HG03457 (cell line): ENCODE data around the gene CYP46A1.

Experiments
- ATAC-seq: cut with Tn5 transposase; IDR thresholded peaks from one replicate; pipeline ENCODE4 v1.9.1; 2021; ENCODE audit warnings: moderate number of reproducible peaks; ENCODE audit not compliant: unreplicated experiment

CYP46A1 gene

DNA sequence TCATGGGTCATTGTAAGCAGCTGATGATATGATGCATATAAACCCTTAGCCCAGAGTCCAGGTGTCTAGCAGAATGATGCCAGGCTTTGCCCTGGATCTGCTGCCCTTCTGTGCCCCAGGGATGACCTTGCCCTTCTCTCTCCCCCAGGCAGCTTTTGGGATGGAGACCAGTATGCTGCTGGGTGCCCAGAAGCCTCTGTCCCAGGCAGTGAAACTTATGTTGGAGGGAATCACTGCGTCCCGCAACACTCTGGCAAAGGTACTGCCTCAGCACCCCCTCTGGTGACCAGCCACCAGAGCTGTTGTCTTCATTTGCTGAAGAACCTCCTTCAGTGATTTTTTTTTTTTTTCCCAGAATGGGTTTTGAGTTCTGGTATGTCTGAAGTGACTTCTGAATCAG lies 23.3 kb downstream of the CYP46A1 start:
- no peak for ATAC-seq

DNA sequence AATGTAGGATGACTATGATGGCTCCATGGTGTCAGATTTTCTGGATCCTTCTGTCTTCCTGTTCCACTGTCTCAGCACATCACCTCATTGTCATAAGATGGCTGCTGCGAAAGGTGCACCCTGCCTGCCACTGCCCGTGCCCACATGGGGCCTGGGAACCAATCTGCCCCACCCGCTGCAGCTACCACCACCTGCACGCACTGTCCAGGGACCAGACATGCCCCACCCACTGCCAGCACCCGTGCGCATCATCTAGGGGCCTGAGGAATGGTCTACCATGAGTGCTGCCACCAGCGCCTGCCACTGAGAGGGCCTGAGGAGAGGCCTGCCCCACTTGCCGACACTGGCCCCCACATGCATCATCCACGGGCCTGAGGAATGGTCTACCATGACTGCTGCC lies 23.8 kb downstream of the CYP46A1 start:
- ATAC-seq: no peak

DNA sequence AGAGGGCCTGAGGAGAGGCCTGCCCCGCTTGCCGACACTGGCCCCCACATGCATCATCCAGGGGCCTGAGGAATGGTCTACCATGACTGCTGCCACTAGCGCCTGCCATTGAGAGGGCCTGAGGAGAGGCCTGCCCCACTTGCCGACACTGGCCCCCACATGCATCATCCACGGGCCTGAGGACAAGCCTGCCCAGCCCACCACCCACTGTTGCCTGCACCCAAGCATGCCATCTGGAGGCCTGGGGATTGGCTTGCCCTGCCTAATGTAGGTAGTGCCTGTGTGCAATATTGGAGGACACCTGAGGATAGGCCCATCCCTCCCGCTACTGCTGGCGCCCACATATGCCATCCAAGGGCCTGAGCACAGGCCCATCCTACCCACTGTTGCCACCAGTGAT lies 24.4 kb downstream of the CYP46A1 start:
- ATAC-seq: no peak

DNA sequence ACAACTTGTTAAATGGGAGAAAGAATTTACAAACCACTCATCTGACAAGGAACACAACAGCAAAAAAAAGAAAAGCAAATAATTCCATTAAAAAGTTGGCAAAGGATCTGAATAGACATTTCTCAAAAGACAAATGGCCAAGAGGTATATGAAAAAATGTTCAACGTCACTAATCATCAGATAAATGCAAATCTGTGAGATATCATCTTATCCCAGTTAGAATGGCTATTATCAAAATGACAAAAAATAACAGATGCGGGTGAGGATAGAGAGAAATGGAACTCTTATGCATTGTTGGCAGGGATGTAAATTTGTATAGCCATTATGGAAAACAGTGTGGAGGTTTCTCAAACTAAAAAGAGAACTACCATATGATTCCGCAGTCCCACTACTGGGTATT lies 29.9 kb downstream of the CYP46A1 start:
- no peak for ATAC-seq

DNA sequence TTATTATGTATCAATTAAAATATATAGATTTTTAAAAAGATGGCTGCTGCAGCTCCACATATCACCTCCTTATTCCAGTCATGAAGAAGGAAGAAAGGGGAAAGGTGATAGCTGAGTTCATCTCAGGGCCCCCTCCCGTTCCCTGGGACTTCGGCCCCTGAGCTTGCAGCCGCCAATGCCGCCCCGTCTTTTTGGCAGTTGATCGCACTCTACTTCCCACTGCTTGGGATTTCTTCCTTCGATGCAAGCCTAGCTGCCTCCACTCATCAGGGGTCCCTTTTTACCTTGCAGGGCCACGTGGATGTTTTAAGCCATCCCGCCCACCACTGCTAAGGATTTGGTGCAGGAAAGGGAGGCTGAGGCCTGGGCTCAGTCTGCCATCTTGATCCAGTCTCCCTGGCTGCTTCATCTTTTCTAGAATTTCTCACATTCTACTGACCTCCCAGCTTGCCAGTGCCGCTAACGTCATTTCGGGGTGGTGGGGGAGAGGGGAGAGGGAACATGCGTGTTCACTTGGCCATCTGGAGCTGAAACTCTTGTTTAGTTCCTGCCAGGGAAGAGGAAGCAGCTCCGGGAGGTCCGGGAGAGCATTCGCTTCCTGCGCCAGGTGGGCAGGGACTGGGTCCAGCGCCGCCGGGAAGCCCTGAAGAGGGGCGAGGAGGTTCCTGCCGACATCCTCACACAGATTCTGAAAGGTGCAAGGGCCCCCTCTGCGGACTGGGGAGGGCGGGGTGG lies 31.3 kb downstream of the CYP46A1 start:
- no peak for ATAC-seq

DNA sequence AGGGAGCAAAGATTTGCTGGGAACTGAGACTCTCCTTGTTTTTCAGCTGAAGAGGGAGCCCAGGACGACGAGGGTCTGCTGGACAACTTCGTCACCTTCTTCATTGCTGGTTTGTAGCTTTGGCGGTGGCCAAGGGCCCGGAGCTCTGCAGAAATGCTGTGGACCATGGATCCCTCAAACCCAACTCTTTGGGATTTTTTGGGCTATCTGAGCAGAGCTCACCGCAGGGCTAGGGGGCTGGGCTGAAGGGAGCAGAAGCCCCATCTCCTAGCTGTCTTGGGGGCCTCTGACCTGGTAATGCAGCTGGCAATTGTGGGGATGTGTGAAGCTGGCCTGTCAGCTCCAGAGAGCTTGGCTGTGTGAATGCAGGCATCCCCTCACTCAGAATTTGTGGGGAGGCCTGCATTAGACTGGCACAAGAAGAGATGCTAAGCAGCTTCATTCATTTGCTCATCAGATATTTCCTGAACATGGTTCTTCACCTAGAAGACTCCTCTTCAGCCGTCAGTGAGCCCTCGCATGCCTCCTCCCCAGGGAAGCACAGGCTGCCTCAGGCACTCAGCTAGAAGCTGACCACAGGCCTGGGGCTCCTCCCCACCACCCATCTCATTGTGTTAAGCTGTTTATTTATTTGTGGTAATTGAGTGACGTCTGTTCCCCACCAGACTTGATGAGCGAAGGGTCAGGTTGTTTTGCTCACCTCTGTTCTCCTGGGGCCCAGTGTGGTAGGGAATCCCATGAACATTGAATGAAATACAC lies 32.2 kb downstream of the CYP46A1 start:
- no peak for ATAC-seq

DNA sequence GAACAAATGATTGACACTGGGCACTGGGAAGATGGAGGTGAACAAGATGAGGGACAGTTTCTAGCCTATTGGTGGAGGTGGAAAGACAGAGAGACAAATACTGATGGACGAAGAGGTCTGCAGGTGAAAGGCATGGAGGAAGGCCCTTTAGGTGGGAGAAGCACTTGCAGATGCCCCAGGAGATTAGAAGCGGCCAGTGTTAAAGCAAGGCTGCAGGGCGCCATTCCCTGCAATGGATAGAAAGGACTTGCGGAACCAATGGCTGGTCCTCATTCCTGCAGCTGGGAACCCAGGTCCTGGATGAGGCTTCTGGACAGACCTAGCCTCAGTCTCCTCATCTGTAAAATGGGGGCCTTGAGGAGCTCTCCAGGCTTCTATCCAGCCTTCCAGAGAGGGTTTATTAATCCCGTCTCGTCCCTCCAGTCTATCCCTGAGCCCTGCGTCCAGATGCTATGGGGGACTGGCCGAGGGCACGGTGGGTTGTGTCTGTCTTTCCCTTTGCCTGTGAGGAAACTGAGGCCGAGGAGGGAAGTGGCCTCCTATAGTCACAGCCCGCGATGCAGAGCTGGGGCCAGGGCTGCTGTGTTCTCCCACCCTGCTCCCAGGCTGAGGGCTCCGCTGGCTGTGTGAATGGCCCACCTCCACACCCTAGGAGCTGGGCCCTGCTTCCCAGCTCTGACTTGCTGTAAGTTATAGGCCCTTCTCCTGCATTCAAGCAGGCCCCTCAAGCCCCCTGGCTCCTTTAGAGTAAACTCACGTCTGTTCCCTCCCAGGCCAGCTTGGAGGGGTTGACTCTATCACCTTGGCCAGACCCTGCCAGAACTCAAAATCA lies 33.0 kb downstream of the CYP46A1 start:
- ATAC-seq: no peak

DNA sequence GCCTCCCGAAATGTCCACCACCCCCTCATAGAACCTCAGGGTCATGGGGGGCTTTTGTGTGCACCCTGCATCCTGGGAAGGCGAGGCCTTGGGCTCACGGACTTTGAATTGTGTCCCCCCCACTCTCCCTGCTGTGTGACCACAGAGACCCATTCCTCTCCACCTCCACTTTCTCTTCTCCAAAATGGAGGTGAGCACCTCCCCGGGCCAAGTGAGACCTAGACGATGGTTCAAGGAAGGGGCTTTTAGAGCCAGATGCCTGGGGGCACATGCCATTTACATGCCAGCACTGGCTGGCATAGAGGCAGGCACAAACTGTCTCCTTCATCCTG lies 33.5 kb downstream of the CYP46A1 start:
- ATAC-seq: no peak

DNA sequence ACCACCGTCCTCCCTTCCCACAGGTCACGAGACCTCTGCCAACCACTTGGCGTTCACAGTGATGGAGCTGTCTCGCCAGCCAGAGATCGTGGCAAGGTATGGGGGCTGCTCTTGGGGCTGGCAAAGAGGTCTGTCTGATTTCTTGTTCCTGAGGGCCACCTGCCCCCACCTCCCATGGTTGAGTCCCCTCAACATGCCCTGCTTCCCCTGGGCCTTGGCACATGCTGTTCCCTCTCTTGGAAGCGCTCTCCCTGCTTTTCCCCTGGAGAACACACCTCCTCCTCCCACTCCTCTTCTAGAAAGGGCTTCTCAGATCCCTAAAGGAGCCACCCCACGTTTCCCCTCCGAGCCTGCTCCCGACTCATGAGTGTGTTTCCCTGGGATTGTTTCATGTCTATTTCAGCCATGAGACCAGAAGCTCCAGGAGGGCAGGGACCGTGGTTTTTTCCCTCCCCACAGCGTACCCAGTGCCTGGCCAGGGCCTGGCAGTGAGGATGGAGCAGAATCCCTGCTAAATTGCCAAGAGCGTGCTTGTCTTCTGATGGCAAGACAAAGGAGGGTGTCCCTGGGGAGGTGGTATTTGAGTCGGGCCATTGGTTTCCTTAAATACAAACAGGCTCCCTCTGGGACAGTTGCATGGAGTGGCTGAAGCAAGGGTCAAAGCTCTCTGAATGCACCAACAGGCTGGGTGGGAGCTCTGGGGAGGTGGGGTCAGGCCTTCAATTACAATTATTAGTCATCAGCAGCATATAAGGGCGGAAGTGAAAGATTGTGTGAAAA lies 34.1 kb downstream of the CYP46A1 start:
- ATAC-seq: no peak

DNA sequence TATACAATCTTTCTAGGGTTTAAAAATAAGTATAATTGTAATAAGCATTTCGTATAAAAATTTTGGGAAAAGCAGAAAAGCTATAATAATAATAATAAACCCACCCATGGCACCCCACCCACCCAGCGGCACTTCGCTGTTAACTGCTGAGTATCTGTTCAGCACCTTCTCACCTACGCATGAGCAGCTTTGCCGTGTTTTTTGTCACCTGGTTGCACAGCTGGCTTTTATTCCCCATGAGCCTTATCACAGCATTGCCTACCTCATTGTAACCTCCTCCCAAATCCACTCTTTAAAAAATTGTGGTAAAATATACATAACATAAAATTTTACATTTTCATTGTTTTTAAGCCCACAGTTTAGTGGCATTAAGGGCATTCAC lies 34.7 kb downstream of the CYP46A1 start:
- ATAC-seq: no peak

DNA sequence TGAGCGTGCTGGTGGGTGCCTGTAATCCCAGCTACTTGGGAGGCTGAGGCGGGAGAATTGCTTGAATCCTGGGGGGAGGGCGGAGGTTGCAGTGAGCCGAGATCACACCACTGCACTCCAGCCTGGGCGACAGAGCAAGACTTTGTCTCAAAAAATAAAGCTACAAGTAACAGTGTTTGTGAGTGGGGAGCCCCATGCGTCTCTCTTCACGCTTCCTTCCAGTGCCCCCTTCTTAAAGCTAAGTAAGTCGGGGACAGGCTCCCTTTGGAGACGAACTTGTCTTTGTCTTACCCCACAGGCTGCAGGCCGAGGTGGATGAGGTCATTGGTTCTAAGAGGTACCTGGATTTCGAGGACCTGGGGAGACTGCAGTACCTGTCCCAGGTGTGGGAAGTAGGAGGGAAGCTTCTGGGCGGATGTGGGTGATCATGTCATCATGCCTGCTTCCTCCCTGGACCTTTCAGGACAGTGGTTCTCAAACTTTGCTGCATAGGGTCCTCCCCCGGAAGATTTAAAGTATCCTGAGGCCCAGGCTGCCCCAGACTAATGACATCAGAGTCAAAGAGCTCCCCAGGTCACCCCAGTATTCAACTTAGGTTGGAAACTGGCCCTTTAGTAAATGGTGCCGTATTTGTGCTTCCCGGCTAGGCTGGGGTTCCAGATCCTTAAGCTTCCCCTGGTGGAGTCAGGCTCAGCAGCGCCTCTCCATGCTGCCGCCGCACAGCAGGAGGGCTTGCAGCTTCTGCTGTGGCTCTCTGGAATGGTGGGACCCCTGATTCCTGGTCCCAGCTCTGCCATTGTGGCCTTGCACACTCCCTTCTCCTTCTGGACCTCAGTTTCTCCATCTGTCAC lies 37.1 kb downstream of the CYP46A1 start:
- no peak for ATAC-seq

DNA sequence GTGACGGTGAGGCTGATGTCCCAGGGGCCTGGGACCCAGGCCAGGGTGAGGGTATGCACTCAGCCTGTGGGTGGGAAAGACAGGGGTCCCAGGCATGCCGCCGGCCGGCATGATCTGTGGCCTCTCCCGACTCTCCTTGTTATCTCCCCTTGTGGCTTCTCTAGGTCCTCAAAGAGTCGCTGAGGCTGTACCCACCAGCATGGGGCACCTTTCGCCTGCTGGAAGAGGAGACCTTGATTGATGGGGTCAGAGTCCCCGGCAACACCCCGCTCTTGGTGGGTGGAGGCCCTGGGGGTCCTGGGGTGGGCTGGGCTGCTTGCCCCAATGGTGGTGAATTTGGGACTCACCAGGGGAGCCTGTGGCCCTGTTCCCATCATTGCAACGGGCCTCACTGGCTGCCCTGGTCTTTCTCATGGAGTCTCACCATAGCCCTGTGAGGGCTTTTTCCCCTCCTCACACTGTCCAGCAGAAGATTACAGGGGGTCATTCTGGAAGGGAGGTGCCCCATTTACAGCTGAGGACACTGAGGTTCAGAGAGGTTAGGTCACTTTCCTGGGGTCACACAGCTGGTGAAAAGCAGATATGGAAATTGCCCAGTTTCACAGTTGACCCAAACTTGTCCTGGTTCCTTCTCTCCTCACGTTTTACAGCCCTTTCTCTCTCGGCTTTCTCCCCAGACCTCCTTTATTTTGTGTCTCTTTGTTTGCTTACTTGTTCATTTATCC lies 37.9 kb downstream of the CYP46A1 start:
- ATAC-seq: no peak

DNA sequence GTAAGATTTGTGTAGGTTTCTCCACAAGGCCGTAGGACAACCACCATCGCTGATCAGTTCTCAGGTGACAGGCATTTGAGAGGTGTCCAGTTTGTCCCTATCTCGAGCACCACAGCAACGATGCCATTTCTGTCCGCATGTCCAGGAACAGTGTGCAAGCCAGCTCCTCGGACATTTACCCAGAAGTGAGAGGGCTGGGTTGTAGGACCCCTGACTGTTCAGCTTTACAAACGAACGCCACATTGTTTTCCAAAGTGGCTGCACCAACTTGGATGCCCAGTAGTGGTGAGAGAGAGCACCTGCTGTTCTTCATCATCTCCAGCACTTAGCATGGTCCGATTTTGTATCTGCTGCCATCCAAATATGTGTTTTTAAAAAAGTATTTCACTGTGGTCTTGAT lies 38.6 kb downstream of the CYP46A1 start:
- no peak for ATAC-seq

DNA sequence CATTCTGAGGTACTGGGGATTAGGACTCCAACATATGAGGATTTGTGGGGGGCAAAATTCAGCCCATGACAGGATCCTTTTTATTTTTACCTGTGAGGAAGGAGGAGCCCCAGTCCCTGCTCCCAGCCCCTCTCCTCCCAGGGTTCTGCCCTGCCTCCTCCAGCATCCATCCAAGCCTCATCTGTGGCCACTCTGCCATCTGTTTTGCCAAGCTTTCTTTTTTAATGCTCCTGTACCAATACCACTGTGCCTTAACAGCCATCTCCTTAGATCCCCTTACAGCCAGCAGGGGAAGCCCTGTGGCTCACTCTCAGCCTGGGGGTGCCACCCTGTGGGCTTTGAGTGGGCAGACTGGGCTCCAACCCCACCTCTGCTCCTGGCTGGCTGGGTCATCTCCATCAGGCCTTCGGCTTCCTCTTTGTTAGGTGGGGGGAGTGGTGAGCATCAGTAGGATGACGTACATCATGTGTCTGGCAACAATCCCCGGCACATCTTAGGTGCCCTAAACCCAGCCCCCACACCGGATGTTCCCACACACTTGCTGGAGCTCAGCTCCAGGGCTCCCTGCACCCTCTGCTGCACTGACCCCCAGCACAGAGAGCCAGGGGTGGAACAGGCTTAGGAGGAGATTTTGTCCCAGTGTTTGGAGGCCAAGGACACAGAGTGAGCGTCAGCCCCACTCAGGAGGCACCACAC lies 40.2 kb downstream of the CYP46A1 start:
- ATAC-seq: no peak

DNA sequence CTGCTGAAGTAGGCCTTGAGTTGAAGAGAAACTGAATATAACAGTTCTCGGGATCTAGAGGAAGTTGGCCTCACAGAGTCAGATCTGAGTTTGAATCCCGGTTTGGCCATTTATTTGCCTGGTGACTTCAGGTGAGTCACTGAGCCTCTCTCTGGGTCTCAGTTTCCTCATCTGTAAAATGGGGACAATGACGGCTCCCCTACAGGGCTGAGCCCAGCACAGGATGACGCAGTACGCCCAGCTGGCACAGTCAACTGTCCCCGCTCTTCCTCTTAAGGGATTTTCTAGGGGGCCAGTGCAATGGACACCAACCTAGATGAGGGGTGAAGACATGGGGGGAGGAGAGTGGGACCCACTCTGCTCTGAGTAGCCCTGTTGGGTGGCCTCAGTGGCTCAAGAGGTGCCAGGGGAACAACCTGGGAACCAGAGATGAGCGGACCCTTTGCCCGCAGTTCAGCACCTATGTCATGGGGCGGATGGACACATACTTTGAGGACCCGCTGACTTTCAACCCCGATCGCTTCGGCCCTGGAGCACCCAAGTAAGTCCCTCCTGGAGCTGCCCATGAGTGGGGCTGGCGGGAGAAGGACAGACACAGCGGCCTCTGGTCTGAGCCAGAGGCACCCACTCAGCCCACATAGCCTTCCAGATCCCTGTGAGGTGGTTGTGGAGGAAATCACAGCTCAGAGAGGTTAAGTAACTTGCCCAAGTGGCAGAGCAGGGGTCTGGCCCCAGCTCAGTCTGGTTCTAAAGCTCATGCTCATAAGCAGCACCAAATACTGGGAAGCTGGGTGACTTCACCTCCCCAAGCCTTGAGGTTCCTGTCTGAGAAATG lies 41.1 kb downstream of the CYP46A1 start:
- no peak for ATAC-seq

DNA sequence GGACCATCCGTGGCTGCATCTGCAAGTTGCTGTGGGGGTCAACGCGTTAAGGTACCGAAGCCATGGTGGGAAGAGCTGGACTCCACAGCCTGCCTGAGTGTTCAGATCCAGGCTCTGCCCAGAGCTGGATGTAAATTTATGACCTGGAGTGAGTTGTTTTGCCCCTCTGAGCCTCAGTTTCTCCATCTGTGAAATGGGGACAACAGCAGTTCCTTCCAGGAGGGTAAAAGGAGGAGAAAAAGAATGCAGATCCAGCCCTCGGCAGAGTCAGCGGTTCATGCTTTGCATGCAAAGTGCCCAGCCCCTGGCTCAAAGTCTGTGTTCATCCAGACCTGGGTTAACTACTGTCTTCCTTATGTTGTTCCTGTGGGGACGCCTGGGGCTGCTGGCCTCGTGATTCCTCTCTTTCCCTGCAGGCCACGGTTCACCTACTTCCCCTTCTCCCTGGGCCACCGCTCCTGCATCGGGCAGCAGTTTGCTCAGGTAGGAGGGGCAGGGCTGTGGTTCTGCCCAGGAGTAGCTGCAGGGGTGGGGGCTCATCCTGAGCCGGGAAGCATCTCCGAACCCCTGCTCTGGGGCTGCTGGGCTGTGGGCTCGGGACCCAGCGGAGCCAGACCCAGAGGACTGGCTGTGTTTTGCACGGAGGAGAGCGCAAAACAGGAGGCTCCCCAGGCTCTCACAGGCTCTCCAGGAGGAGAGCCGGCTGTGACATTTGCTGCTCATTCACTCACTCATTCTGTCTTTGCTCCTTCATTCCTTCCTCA lies 41.9 kb downstream of the CYP46A1 start:
- no peak for ATAC-seq

DNA sequence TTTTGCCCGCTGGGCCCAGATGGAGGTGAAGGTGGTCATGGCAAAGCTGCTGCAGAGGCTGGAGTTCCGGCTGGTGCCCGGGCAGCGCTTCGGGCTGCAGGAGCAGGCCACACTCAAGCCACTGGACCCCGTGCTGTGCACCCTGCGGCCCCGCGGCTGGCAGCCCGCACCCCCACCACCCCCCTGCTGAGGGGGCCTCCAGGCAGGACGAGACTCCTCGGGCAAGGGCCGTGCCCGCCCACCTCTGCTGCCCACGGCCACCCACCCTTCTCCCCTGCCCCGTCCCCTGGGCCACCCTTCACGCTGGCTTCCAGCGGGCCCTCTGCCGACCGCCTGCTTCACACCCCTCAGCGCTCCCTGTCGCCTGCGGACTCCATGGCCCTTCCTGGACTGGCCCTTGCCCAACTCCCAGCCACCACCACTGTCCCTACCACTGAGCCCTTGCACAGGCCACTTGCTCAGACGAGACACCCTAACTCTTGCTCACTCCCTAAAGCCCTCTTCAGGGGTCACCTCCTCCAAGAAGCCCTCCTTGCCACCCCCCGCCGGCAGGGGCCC lies 42.5 kb downstream of the CYP46A1 start:
- no peak for ATAC-seq
